GM12865 (cell line): Measurements from ENCODE around the gene FBXW11.

Source experiments
- DNase-seq: peaks from one replicate; pipeline ENCODE4 v3.0.0; 2010; ENCODE audit warnings: low read depth
- H3K4me3 ChIP-seq: 2 replicates; pipeline ENCODE4 v1.5.1; 2011; ENCODE audit warnings: mild to moderate bottlenecking, low read depth, low read length, control low read depth
- CTCF ChIP-seq: IDR thresholded peaks from 2 replicates; pipeline ENCODE4 v1.5.1; 2011; ENCODE audit warnings: low read length, control low read depth, low read depth, inconsistent platforms; ENCODE audit not compliant: insufficient read depth; ENCODE audit errors: missing control alignments

The FBXW11 gene

GRCh38 chr5:172050080-172050479, 43.6 kb upstream of the FBXW11 start:
- no peak for DNase-seq
- TF ChIP-seq CTCF, result no peak
- no peak overlapping the region for H3K4me3 ChIP-seq

- no peak overlapping the region for H3K4me3 ChIP-seq
- DNase-seq, result no peak
- no peak for TF ChIP-seq CTCF
Measured at GRCh38 chr5:172049226-172049796, 42.9 kb upstream of the FBXW11 start.

- no peak for TF ChIP-seq CTCF
- no peak overlapping the region for H3K4me3 ChIP-seq
- DNase-seq, result no peak
Measured at GRCh38 chr5:172048539-172049101, 42.2 kb upstream of the FBXW11 start.

- H3K4me3 ChIP-seq, result no peak overlapping the region
- DNase-seq, result no peak
- no peak for TF ChIP-seq CTCF
Measured at GRCh38 chr5:172048170-172048422, 41.7 kb upstream of the FBXW11 start.

- no peak for TF ChIP-seq CTCF
- DNase-seq, result no peak
- no peak overlapping the region for H3K4me3 ChIP-seq
Measured at GRCh38 chr5:172046593-172046992, 40.2 kb upstream of the FBXW11 start.

GRCh38 chr5:172045315-172045632, 38.8 kb upstream of the FBXW11 start:
- no peak for DNase-seq
- H3K4me3 ChIP-seq, result no peak overlapping the region
- no peak for TF ChIP-seq CTCF

- no peak for TF ChIP-seq CTCF
- no peak for DNase-seq
- no peak overlapping the region for H3K4me3 ChIP-seq
Measured at GRCh38 chr5:172044631-172045314, 38.3 kb upstream of the FBXW11 start.
